Right atrium auricular region (tissue), 2 donors: ENCODE data around the gene CLDN15. TPM values are rescaled to one million over a fixed set of nuclear protein-coding genes. Genes with fewer than 3 reads are reported as not detected.

Source experiments
- DNase-seq: peaks from one replicate; pipeline ENCODE4 v3.0.0-alpha.2; 2019; ENCODE audit warnings: low spot score
- H3K27ac ChIP-seq, 2 donors: fragments of 200-600 bp; sonication (generic); 1 replicate in 1 of 2; 2 replicates in 1 of 2; pipeline ENCODE4 v1.5.1; 2016 to 2019
- H3K27me3 ChIP-seq, 2 donors: fragments of 200-600 bp; sonication (generic); one replicate each; pipeline versions ENCODE4 v1.5.1 to v1.6.0; 2017 to 2019
- H3K36me3 ChIP-seq: fragments of 200-600 bp; sonication (generic); one replicate; pipeline ENCODE4 v1.5.1; 2016
- H3K4me1 ChIP-seq, 2 donors: fragments of 200-600 bp; sonication (generic); one replicate each; pipeline versions ENCODE4 v1.5.1 to v1.6.0; 2017 to 2019
- H3K4me3 ChIP-seq, 2 donors: fragments of 200-600 bp; sonication (generic); 1 replicate in 1 of 2; 2 replicates in 1 of 2; pipeline ENCODE4 v1.5.1; 2017 to 2019; ENCODE audit warnings: mild to moderate bottlenecking in 1 of 2, moderate library complexity in 1 of 2
- H3K9me3 ChIP-seq, 2 donors: fragments of 200-600 bp; sonication (generic); one replicate each; pipeline ENCODE4 v1.5.1; 2019
- total RNA-seq, 2 donors: library from RNA; depleted of rRNA; stranded (reverse); fragments of >200 nt; gene quantifications; one replicate each; pipeline ENCODE4 v1.1.0, GENCODE V29; 2016
- TF ChIP-seq, protein P1 (sequence below), 2 donors: fragments of 200-600 bp; sonication (generic); IDR thresholded peaks; one replicate each; pipeline ENCODE4 v1.5.1; 2019; ENCODE audit warnings: antibody characterized with exemption in 2 of 2

Gene CLDN15
- total RNA-seq, 2 donors from 2014 or later = 16.5 to 50.2 TPM

- Histone ChIP-seq H3K9me3 (no peaks in the 10 kb centered on the region), H3K4me3 (peak overlapping the region; percentile 73 to 79), H3K36me3 (peaks cover 8% of the 10 kb centered on the region), H3K4me1 (peaks cover 0 to 55% of the 10 kb centered on the region in 2 donors), H3K27me3 (no peaks in the 10 kb centered on the region), H3K27ac (peak overlapping the region; percentile 96 to 98)
- TF ChIP-seq, protein P1, sequence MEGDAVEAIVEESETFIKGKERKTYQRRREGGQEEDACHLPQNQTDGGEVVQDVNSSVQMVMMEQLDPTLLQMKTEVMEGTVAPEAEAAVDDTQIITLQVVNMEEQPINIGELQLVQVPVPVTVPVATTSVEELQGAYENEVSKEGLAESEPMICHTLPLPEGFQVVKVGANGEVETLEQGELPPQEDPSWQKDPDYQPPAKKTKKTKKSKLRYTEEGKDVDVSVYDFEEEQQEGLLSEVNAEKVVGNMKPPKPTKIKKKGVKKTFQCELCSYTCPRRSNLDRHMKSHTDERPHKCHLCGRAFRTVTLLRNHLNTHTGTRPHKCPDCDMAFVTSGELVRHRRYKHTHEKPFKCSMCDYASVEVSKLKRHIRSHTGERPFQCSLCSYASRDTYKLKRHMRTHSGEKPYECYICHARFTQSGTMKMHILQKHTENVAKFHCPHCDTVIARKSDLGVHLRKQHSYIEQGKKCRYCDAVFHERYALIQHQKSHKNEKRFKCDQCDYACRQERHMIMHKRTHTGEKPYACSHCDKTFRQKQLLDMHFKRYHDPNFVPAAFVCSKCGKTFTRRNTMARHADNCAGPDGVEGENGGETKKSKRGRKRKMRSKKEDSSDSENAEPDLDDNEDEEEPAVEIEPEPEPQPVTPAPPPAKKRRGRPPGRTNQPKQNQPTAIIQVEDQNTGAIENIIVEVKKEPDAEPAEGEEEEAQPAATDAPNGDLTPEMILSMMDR (IDR thresholded peaks at IDR 0.05) = no peak
- no peak for DNase-seq
Measured at GRCh38 chr7:101245147-101245668, 7.6 kb upstream of the CLDN15 start.

DNA sequence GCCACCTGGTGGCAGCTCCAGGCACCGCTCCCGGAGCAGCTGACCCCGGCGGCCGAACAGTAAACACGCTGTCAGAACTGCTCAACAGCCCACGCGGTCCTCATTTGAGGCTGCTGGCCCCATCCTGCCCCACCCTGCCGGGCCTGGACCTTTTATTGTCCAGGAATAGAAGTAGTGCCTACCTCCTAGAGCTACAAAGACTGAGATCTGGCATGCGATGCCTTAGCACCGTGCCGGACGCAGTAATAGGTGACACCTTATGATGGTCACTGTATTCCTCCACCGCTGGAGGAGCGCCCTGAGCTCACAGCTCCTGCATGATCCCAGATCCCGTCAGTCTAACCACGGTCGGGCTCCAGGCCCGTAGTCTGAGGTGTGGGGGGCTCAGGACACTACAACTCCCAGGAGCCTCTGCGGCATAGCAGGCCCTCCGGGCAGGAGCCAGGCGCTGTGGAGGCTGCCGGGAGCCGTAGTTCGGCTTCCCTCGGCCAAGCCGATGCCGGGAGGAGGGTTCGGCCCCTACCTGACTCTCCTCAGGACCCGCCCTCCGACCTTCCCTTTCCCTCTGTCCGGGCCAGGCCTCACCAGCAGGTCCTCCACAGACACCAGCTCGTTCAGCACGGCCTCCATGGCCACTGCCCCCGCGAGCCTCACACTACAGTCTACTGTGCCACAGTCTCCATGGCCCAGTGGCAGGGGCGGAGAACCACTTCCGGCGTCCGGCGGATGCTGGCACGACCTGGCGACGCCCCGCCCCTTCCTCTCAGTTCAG is 7.0 kb upstream of the CLDN15 start, which contains the start of gene FIS1:
TSS of gene FIS1 (minus strand) at position 707 of the 772 bp plus-strand sequence. CDS start at position 630, 77 bp downstream.
- no peaks in the 10 kb centered on the region for H3K27me3 ChIP-seq
- TF ChIP-seq, protein P1 (IDR thresholded peaks at IDR 0.05) = peak; percentile 92 to 94
- peaks cover 15% of the 10 kb centered on the region for H3K36me3 ChIP-seq
- peak within 1 kb of the TSS; percentile 73 to 79 for H3K4me3 ChIP-seq
- no peaks in the 10 kb centered on the region for H3K9me3 ChIP-seq
- peak within 1 kb of the TSS; percentile 96 to 98 for H3K27ac ChIP-seq
- DNase-seq = peak; percentile 90
- H3K4me1 ChIP-seq = peaks cover 0 to 56% of the 10 kb centered on the region in 2 donors

GRCh38 chr7:101243646-101244374 is 6.2 kb upstream of the CLDN15 start:
- TF ChIP-seq, protein P1 (IDR thresholded peaks at IDR 0.05) = no peak
- peaks cover 18% of the 10 kb centered on the region for H3K36me3 ChIP-seq
- DNase-seq = no peak
- H3K27ac ChIP-seq = peak overlapping the region; percentile 96 to 98
- H3K9me3 ChIP-seq = no peaks in the 10 kb centered on the region
- no peaks in the 10 kb centered on the region for H3K27me3 ChIP-seq
- peak overlapping the region; percentile 73 to 79 for H3K4me3 ChIP-seq
- H3K4me1 ChIP-seq = peaks cover 0 to 64% of the 10 kb centered on the region in 2 donors

DNA sequence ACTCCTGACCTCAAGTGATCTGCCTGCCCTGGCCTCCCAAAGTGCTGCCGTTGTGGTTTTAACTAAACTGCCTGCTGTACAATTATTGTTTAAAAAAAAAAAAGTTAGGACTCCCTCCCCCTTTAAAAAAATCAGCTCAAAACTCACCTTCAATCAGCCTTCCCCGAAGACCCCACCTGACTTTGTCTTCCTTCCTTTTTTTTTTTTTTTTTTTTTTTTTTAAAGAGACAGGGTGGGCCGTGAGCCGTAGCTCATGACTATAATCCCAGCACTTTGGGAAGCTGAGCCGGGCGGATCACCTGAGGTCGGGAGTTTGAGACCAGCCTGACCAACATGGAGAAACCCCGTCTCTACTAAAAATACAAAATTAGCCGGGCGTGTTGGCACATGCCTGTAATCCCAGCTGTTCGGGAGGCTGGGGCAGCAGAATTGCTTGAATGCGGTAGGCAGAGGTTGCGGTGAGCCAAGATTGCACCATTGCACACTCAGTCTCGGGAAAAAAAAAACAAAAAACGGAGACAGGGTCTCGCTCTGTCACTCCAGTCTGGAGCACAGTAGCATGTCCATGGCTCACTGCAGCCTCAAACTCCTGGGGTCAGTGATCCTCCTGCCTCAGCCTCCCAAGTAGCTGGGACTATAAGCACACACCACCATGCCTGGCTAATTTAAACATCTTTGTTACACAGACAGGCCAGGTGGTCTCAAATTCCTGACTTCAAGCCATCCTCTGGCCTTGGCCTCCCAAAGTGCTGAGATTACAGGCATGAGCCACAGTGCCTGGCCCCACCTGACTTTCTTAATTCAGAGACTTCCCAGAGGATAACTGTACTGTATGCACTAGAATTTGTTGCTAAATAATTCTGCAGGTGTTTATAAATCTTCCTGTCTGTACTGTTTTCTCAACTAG is 4.1 kb upstream of the CLDN15 start:
- peaks cover 18% of the 10 kb centered on the region for H3K36me3 ChIP-seq
- peaks cover 0 to 85% of the 10 kb centered on the region in 2 donors for H3K4me1 ChIP-seq
- no peak overlapping the region for H3K4me3 ChIP-seq
- peak overlapping the region; percentile 32 to 40 for H3K27ac ChIP-seq
- DNase-seq = no peak
- H3K27me3 ChIP-seq = no peaks in the 10 kb centered on the region
- H3K9me3 ChIP-seq = no peaks in the 10 kb centered on the region
- TF ChIP-seq, protein P1 (IDR thresholded peaks at IDR 0.05) = no peak

GRCh38 chr7:101241015-101241363 is 3.4 kb upstream of the CLDN15 start:
- H3K27ac ChIP-seq = peak overlapping the region; percentile 32 to 40
- no peaks in the 10 kb centered on the region for H3K9me3 ChIP-seq
- peaks cover 0 to 85% of the 10 kb centered on the region in 2 donors for H3K4me1 ChIP-seq
- peaks cover 18% of the 10 kb centered on the region for H3K36me3 ChIP-seq
- DNase-seq = no peak
- no peak overlapping the region for H3K4me3 ChIP-seq
- TF ChIP-seq, protein P1 (IDR thresholded peaks at IDR 0.05) = no peak
- no peaks in the 10 kb centered on the region for H3K27me3 ChIP-seq
